Hepatocyte (in vitro differentiated cells): ENCODE measurements around the gene CATSPERE.
"Not testable (repeated sequence)": the region's sequence is repeated elsewhere in the genome, so short reads cannot be mapped to it uniquely, and the experiment has no call there.

Experiments
- EZH2 ChIP-seq: fragments of 200-600 bp; sonication (generic); IDR thresholded peaks from 2 replicates; pipeline ENCODE4 v1.6.1; 2016; ENCODE audit warnings: antibody characterized with exemption, mild to moderate bottlenecking, borderline replicate concordance
- EZH2phosphoT487 ChIP-seq: fragments of 200-600 bp; sonication (generic); IDR thresholded peaks from one replicate; pipeline ENCODE4 v1.6.1; 2018; ENCODE audit warnings: antibody characterized with exemption, mild to moderate bottlenecking, low read depth, moderate library complexity; ENCODE audit not compliant: unreplicated experiment, severe bottlenecking
- TF ChIP-seq, protein P1 (sequence below): fragments of 200-600 bp; sonication (generic); IDR thresholded peaks from 2 replicates; pipeline ENCODE4 v1.5.1; 2016; ENCODE audit warnings: antibody characterized with exemption, mild to moderate bottlenecking; ENCODE audit not compliant: poor library complexity

DNA sequence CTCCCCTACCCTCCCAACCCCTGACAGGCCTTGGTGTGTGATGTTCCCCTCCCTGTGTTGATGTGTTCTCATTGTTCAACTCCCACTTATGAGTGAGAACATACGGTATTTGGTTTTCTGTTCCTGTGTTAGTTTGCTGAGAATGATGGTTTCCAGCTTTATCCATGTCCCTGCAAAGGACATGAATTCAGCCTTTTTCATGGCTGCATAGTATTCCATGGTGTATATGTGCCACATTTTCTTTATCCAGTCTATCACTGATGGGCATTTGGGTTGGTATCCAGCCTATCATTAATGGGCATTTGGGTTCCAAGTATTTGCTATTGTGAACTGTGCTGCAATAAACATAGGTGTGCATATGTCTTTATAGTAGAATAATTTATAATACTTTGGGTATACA, 101.8 kb downstream of the CATSPERE start:
- TF ChIP-seq, protein P1, sequence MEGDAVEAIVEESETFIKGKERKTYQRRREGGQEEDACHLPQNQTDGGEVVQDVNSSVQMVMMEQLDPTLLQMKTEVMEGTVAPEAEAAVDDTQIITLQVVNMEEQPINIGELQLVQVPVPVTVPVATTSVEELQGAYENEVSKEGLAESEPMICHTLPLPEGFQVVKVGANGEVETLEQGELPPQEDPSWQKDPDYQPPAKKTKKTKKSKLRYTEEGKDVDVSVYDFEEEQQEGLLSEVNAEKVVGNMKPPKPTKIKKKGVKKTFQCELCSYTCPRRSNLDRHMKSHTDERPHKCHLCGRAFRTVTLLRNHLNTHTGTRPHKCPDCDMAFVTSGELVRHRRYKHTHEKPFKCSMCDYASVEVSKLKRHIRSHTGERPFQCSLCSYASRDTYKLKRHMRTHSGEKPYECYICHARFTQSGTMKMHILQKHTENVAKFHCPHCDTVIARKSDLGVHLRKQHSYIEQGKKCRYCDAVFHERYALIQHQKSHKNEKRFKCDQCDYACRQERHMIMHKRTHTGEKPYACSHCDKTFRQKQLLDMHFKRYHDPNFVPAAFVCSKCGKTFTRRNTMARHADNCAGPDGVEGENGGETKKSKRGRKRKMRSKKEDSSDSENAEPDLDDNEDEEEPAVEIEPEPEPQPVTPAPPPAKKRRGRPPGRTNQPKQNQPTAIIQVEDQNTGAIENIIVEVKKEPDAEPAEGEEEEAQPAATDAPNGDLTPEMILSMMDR, result not testable (repeated sequence)
- TF ChIP-seq EZH2phosphoT487, EZH2: not testable (repeated sequence)
